HG03135 (cell line): Measurements from ENCODE around the gene GPC6.

ENCODE experiments used
- ATAC-seq: cut with Tn5 transposase; IDR thresholded peaks from one replicate; pipeline ENCODE4 v1.9.1; 2021; ENCODE audit warnings: mild to moderate bottlenecking, moderate library complexity; ENCODE audit not compliant: unreplicated experiment

Gene GPC6

GRCh38 chr13:94140027-94140426 lies 913.4 kb downstream of the GPC6 start:
- ATAC-seq, result no peak

- ATAC-seq, result no peak
These were observed 913.9 kb downstream of the GPC6 start for GRCh38 chr13:94140511-94140910.

- ATAC-seq, result no peak
These were observed 917.2 kb downstream of the GPC6 start for GRCh38 chr13:94143624-94144350.

GRCh38 chr13:94145966-94146365 lies 919.4 kb downstream of the GPC6 start:
- ATAC-seq, result no peak

- ATAC-seq, result no peak
These were observed 927.0 kb downstream of the GPC6 start for GRCh38 chr13:94153586-94153985.

GRCh38 chr13:94154367-94154766 lies 927.8 kb downstream of the GPC6 start:
- ATAC-seq, result no peak

- ATAC-seq, result no peak
These were observed 931.2 kb downstream of the GPC6 start for GRCh38 chr13:94157705-94158218.

- ATAC-seq, result no peak
These were observed 934.3 kb downstream of the GPC6 start for GRCh38 chr13:94160875-94161274.

- no peak for ATAC-seq
These were observed 935.7 kb downstream of the GPC6 start for GRCh38 chr13:94162289-94162688.

- ATAC-seq, result no peak
These were observed 936.9 kb downstream of the GPC6 start for GRCh38 chr13:94163535-94163934.

- no peak for ATAC-seq
These were observed 942.3 kb downstream of the GPC6 start for GRCh38 chr13:94168783-94169453.

- ATAC-seq, result no peak
These were observed 943.0 kb downstream of the GPC6 start for GRCh38 chr13:94169454-94170144.

- no peak for ATAC-seq
These were observed 943.6 kb downstream of the GPC6 start for GRCh38 chr13:94170145-94170571.

GRCh38 chr13:94172416-94172815 lies 945.8 kb downstream of the GPC6 start:
- ATAC-seq, result no peak

GRCh38 chr13:94173312-94173854 lies 946.8 kb downstream of the GPC6 start:
- no peak for ATAC-seq

- ATAC-seq, result no peak
These were observed 947.4 kb downstream of the GPC6 start for GRCh38 chr13:94174009-94174408.

- no peak for ATAC-seq
These were observed 948.5 kb downstream of the GPC6 start for GRCh38 chr13:94175076-94175475.

- ATAC-seq, result no peak
These were observed 950.0 kb downstream of the GPC6 start for GRCh38 chr13:94176561-94176960.

- ATAC-seq, result no peak
These were observed 950.4 kb downstream of the GPC6 start for GRCh38 chr13:94177041-94177440.

GRCh38 chr13:94178625-94179244 lies 952.1 kb downstream of the GPC6 start:
- ATAC-seq, result no peak
